Neural progenitor cell (in vitro differentiated cells): Measurements from ENCODE around the gene TRAF2.
"Not testable (repeated sequence)": the region's sequence is repeated elsewhere in the genome, so short reads cannot be mapped to it uniquely, and the experiment has no call there.

Source experiments
- CTCF ChIP-seq: fragments of 200-600 bp; sonication (generic); IDR thresholded peaks from 2 replicates; pipeline ENCODE4 v1.5.1; 2017; ENCODE audit warnings: antibody characterized with exemption, mild to moderate bottlenecking
- EZH2 ChIP-seq: fragments of 200-600 bp; sonication (generic); IDR thresholded peaks from 2 replicates; pipeline ENCODE4 v1.6.1; 2017; ENCODE audit warnings: antibody characterized with exemption, mild to moderate bottlenecking, moderate library complexity
- EZH2phosphoT487 ChIP-seq: fragments of 200-600 bp; sonication (generic); IDR thresholded peaks from 2 replicates; pipeline ENCODE4 v1.6.1; 2017; ENCODE audit warnings: antibody characterized with exemption

- TF ChIP-seq EZH2phosphoT487, CTCF, EZH2: not testable (repeated sequence)
These were observed 44.5 kb upstream of the TRAF2 start for GRCh38 chr9:136841646-136842379.
